Esophagus squamous epithelium (tissue), 5 donors: Measurements from ENCODE around the gene STK24. TPM values are rescaled to one million over a fixed set of nuclear protein-coding genes. Genes with fewer than 3 reads are reported as not detected.

Source experiments
- DNase-seq: peaks from one replicate; lab custom pipeline; 2025; lab: John Stamatoyannopoulos, UW
- H3K27ac ChIP-seq, 4 donors: fragments of 200-600 bp; sonication (generic); one replicate each; pipeline ENCODE4 v1.5.1; 2016 to 2019; ENCODE audit warnings: mild to moderate bottlenecking in 1 of 4
- H3K27me3 ChIP-seq, 4 donors: fragments of 200-600 bp; sonication (generic); 1 replicate in 3 of 4; 2 replicates in 1 of 4; pipeline versions ENCODE4 v1.5.1 to v1.6.0; 2017 to 2021; ENCODE audit warnings: antibody characterized with exemption in 1 of 4
- H3K36me3 ChIP-seq, 3 donors: fragments of 200-600 bp; sonication (generic); one replicate each; pipeline ENCODE4 v1.5.1; 2016 to 2019
- H3K4me1 ChIP-seq, 3 donors: fragments of 200-600 bp; sonication (generic); one replicate each; pipeline ENCODE4 v1.5.1; 2017 to 2019
- H3K4me3 ChIP-seq, 4 donors: fragments of 200-600 bp; sonication (generic); 1 replicate in 3 of 4; 2 replicates in 1 of 4; pipeline ENCODE4 v1.5.1; 2016 to 2019; ENCODE audit warnings: mild to moderate bottlenecking in 2 of 4, moderate library complexity in 1 of 4
- H3K9me3 ChIP-seq, 3 donors: fragments of 200-600 bp; sonication (generic); one replicate each; pipeline ENCODE4 v1.5.1; 2016 to 2019
- POLR2A ChIP-seq, 4 donors: fragments of 450-650 bp; IDR thresholded peaks; one replicate each; pipeline ENCODE4 v1.6.1; 2017; ENCODE audit warnings: antibody characterized with exemption in 4 of 4, mild to moderate bottlenecking in 4 of 4, moderate library complexity in 3 of 4
- WGBS, 2 donors: methylation state at CpG; one replicate each; pipeline ENCODE4 v1.1.5; 2018; 5-methylcytosine and 5-hydroxymethylcytosine counted together
- intact Hi-C: fragments of 100-400 bp; cut with DNase I; formaldehyde crosslinking; loops from one replicate; pipeline ENCODE4 v1.15.0; 2022
- total RNA-seq, 4 donors: library from RNA; depleted of rRNA; stranded (reverse); fragments of >200 nt; gene quantifications; one replicate each; pipeline ENCODE4 v1.1.0, GENCODE V29; 2016
- TF ChIP-seq, protein P1 (sequence below), 6 experiments: fragments of 450-650 bp in 4 of 6; fragments of 200-600 bp in 2 of 6; sonication (generic) in 2 of 6; IDR thresholded peaks; one replicate each; pipeline ENCODE4 v1.5.1; 2016 to 2019; ENCODE audit warnings: antibody characterized with exemption in 6 of 6, mild to moderate bottlenecking in 4 of 6, moderate library complexity in 4 of 6
- donor health status: DM: yes; HTN: yes; CAD: no.

STK24 gene
- total RNA-seq, 4 donors from 2014 or later, result 119 to 156 (median 130) TPM

- peaks cover 6 to 94% (median 43%) of the 10 kb centered on the region in 3 donors for H3K4me1 ChIP-seq
These were observed 46.7 kb downstream of the STK24 start for GRCh38 chr13:98530217-98530616.

DNA sequence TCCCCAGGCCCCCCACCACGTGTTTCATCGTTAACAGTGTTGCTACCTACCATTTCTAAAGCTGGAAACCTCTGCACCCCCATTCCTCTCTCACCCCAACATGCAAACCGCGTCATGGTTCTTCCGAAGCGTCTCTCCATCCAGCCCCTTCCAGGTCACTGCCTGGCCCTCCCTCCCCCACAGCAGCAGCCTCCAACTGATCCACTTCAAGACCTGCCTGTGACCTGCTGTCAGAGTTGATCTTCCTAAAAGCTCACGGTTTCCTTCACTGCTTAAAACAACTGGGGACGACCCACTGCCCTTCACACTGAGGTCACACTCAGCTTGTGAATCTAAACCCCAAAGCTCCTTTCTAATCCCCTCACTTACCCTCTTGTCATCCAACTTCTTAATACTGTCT, 47.7 kb downstream of the STK24 start:
- WGBS, 2 donors, result 88 to 91% methylated on average over 8 of the region's 8 CpGs
- no peak overlapping the region for H3K4me3 ChIP-seq
- peaks cover 0 to 12% (median 0%) of the 10 kb centered on the region in 3 donors for H3K36me3 ChIP-seq
- H3K27ac ChIP-seq, result no peak overlapping the region
- no peaks in the 10 kb centered on the region for H3K27me3 ChIP-seq
- DNase-seq, result no peak
- no peaks in the 10 kb centered on the region for H3K9me3 ChIP-seq
- peaks cover 5 to 94% (median 47%) of the 10 kb centered on the region in 3 donors for H3K4me1 ChIP-seq
- intact Hi-C loops, result no loop called here
- TF ChIP-seq POLR2A (IDR thresholded peaks at IDR 0.05), result no peak
- TF ChIP-seq, protein P1, sequence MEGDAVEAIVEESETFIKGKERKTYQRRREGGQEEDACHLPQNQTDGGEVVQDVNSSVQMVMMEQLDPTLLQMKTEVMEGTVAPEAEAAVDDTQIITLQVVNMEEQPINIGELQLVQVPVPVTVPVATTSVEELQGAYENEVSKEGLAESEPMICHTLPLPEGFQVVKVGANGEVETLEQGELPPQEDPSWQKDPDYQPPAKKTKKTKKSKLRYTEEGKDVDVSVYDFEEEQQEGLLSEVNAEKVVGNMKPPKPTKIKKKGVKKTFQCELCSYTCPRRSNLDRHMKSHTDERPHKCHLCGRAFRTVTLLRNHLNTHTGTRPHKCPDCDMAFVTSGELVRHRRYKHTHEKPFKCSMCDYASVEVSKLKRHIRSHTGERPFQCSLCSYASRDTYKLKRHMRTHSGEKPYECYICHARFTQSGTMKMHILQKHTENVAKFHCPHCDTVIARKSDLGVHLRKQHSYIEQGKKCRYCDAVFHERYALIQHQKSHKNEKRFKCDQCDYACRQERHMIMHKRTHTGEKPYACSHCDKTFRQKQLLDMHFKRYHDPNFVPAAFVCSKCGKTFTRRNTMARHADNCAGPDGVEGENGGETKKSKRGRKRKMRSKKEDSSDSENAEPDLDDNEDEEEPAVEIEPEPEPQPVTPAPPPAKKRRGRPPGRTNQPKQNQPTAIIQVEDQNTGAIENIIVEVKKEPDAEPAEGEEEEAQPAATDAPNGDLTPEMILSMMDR (IDR thresholded peaks at IDR 0.05), result no peak

More at GRCh38 chr13:98530217-98530616, 46.7 kb downstream of the STK24 start:
- Histone ChIP-seq H3K4me3 (no peak overlapping the region), H3K9me3 (no peaks in the 10 kb centered on the region), H3K36me3 (peaks cover 0 to 12% (median 0%) of the 10 kb centered on the region in 3 donors), H3K27ac (no peak overlapping the region), H3K27me3 (no peaks in the 10 kb centered on the region)
- TF ChIP-seq, protein P1 (IDR thresholded peaks at IDR 0.05), result no peak
- no peak for TF ChIP-seq POLR2A (IDR thresholded peaks at IDR 0.05)
- WGBS, 2 donors, result 75 to 93% methylated on average over 6 to 7 of the region's 7 CpGs
- intact Hi-C loops, result no loop called here
- DNase-seq, result no peak

DNA sequence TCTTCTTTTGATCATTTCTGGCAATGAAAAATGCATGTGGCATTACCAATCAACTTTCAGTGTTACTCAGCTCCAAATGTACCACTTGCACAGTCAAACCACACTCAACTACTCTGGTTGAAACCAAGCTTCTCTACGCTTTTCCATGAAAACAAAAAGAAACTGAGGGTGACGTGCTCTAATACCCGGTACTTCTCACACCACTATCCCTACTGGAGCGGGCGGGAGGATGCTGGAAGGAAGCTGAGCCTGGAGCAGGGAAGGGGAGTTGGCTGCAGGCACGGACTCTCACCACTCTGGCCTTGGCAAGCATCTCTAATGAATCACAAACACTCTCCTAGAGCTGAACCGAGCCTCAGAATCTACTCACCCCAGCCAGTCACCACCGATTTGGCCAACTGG, 48.2 kb downstream of the STK24 start:
- no peaks in the 10 kb centered on the region for H3K27me3 ChIP-seq
- no peak overlapping the region for H3K27ac ChIP-seq
- H3K9me3 ChIP-seq, result no peaks in the 10 kb centered on the region
- intact Hi-C loops, result no loop called here
- peaks cover 0 to 12% (median 0%) of the 10 kb centered on the region in 3 donors for H3K36me3 ChIP-seq
- H3K4me3 ChIP-seq, result no peak overlapping the region
- DNase-seq, result no peak
- 38 to 66% methylated on average over 8 of the region's 8 CpGs for WGBS, 2 donors
- H3K4me1 ChIP-seq, result peaks cover 5 to 94% (median 47%) of the 10 kb centered on the region in 3 donors
- TF ChIP-seq, protein P1 (IDR thresholded peaks at IDR 0.05), result no peak
- TF ChIP-seq POLR2A (IDR thresholded peaks at IDR 0.05), result no peak

DNA sequence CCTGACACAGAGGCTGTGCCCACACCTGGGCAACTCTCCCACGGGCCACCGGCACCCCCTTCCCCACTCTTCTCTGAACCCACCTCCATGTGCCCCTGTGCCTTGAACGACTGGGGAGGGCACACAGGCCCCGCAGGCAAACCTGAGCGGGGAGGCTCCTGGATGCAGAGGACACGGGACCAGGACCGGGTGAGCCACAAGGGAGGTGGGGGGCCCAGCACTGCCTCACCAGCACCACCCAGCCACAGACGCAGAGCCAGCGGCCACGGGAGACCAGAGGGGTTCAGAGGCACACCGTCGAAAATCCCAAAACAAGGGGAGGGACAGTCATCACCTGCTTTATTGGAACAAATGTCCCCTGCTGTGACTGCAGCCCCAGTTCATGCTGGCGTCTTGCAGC, 49.4 kb downstream of the STK24 start:
- no peaks in the 10 kb centered on the region for H3K9me3 ChIP-seq
- no peaks in the 10 kb centered on the region for H3K27me3 ChIP-seq
- intact Hi-C loops, result no loop called here
- H3K36me3 ChIP-seq, result peaks cover 0 to 12% (median 0%) of the 10 kb centered on the region in 3 donors
- peaks cover 5 to 94% (median 54%) of the 10 kb centered on the region in 3 donors for H3K4me1 ChIP-seq
- WGBS, 2 donors, result 90 to 95% methylated on average over 4 of the region's 13 CpGs
- H3K27ac ChIP-seq, result no peak overlapping the region
- DNase-seq, result no peak
- TF ChIP-seq POLR2A (IDR thresholded peaks at IDR 0.05), result no peak
- TF ChIP-seq, protein P1 (IDR thresholded peaks at IDR 0.05), result no peak
- no peak overlapping the region for H3K4me3 ChIP-seq

DNA sequence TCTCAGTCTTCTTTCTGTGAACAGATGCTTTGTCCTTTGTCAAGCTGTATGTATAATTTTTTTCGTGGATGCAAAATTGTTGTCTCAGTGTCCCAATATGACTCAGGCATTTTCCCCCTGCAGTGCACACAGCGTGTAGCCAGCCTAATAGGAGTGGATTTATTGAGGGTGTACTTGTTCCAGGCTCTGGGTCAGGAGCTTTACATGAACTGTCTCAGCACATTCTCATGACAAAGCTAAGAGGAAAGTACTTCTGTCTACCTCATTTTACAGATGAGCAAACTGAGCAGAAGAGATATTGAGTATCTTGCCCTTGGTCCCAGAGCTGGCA, 50.8 kb downstream of the STK24 start:
- TF ChIP-seq, protein P1 (IDR thresholded peaks at IDR 0.05), result no peak
- no peak for TF ChIP-seq POLR2A (IDR thresholded peaks at IDR 0.05)
- WGBS, 2 donors, result 60 to 67% methylated on average over 2 of the region's 2 CpGs
- no peaks in the 10 kb centered on the region for H3K27me3 ChIP-seq
- H3K36me3 ChIP-seq, result peaks cover 0 to 12% (median 0%) of the 10 kb centered on the region in 3 donors
- no peak for DNase-seq
- peaks cover 5 to 95% (median 67%) of the 10 kb centered on the region in 3 donors for H3K4me1 ChIP-seq
- no peak overlapping the region for H3K27ac ChIP-seq
- no peak overlapping the region for H3K4me3 ChIP-seq
- intact Hi-C loops, result no loop called here
- no peaks in the 10 kb centered on the region for H3K9me3 ChIP-seq
